ENCODE data around the gene RANBP3. TPM values are rescaled to one million over a fixed set of nuclear protein-coding genes. Genes with fewer than 3 reads are reported as not detected.

RANBP3 gene
- total RNA-seq, 1 experiment from 2014 or later = 62.4 TPM

GRCh38 chr19:5958851-5959122 is 19.2 kb downstream of the RANBP3 start:
- Histone ChIP-seq H3K27me3 (ENCODE audit: insufficient read depth, low read length) (no peaks in the 10 kb centered on the region), H3K4me2 (ENCODE audit: low read length) (no peak overlapping the region), H2AFZ (ENCODE audit: low read depth, low read length, poor library complexity, severe bottlenecking) (no peak overlapping the region), H3K9me3 (ENCODE audit: control insufficient read depth in 1 of 2, insufficient read depth in 1 of 2, low read depth in 1 of 2, low read length in 2 of 2) (no peaks in the 10 kb centered on the region), H3K79me2 (ENCODE audit: insufficient read depth, low read length) (peaks cover 95% of the 10 kb centered on the region), H3K9ac (ENCODE audit: low read length) (no peak overlapping the region), H3K9me2 (ENCODE audit: insufficient read depth) (no peaks in the 10 kb centered on the region), H3K27ac (ENCODE audit: low read depth, low read length) (no peak overlapping the region), H3K4me1 (ENCODE audit: control insufficient read depth in 1 of 2, insufficient read depth in 2 of 2, low read length in 2 of 2) (peaks cover 0 to 2% of the 10 kb centered on the region in 2 experiments; a peak in 1 of 4 replicates), H4K20me1 (ENCODE audit: insufficient read depth) (peaks cover 17% of the 10 kb centered on the region; the same call in 1 of the 2 replicates), H3K36me3 (ENCODE audit: control insufficient read depth in 1 of 2, insufficient read depth in 2 of 2, low read length in 2 of 2) (no peaks in the 10 kb centered on the region), H3K4me3 (replicated peaks in 1 of 2; ENCODE audit: low read depth in 1 of 2, low read length in 2 of 2) (no peak overlapping the region)
- BruUV-seq (replicated peaks) = no TSS peak
- ChIA-PET POLR2A (no interaction called here), RAD21 (ENCODE audit: low non-redundant PET in 1 of 2, low total read pairs in 2 of 2, uncharacterized antibody in 2 of 2, unreplicated experiment in 2 of 2) (no interaction called here), CTCF (no interaction called here)
- intact Hi-C loops (cut with micrococcal nuclease) = no loop called here
- no peak for TF ChIP-seq ZNF274 (IDR thresholded peaks at IDR 0.05; ENCODE audit: low read depth, low read length)
- no peak for TF ChIP-seq EZH2phosphoT487 (IDR thresholded peaks at IDR 0.05; ENCODE audit: borderline replicate concordance)
- no peak for TF ChIP-seq CTCF (IDR thresholded peaks at IDR 0.05 in 2 of 3, conservative IDR thresholded peaks at IDR 0.05 in 1 of 3; ENCODE audit: borderline replicate concordance in 1 of 3, insufficient read depth in 1 of 3, low read depth in 2 of 3, low read length in 2 of 3)
- TF ChIP-seq ATF3 (IDR thresholded peaks at IDR 0.05) = no peak
- TF ChIP-seq POLR2A (IDR thresholded peaks at IDR 0.05; ENCODE audit: borderline replicate concordance, extremely low read depth, insufficient read depth, insufficient read length) = no peak
- TF ChIP-seq MAX (IDR thresholded peaks at IDR 0.05) = no peak
- ATAC-seq (no peak), DNase-seq (ENCODE audit: low read depth, low spot score) (no peak)

Measured in HCT116 (cell line).